A172 (cell line): ENCODE results near the gene INPP5E. TPM values are rescaled to one million over a fixed set of nuclear protein-coding genes. Genes with fewer than 3 reads are reported as not detected.
A peak's percentile ranks its signal among the peaks of the same experiment; 100 is the strongest.
"Not testable (repeated sequence)": the region's sequence is repeated elsewhere in the genome, so short reads cannot be mapped to it uniquely, and the experiment has no call there.

ENCODE experiments used
- DNase-seq: peaks from one replicate; pipeline ENCODE4 v3.0.0-alpha.2; 2015; ENCODE audit warnings: low spot score
- total RNA-seq: library from RNA; depleted of rRNA; stranded (reverse); fragments of >200 nt; shearing (Covaris generic); gene quantifications from 2 replicates; pipeline ENCODE4 v1.2.3, GENCODE V29; 2014

Gene INPP5E
- total RNA-seq, 1 experiment from 2014 or later = 16.6 TPM

GRCh38 chr9:136430588-136431234 lies 8.9 kb downstream of the INPP5E start:
- DNase-seq = no peak

GRCh38 chr9:136429683-136430491 lies 9.8 kb downstream of the INPP5E start:
- DNase-seq = peak; percentile 54

- DNase-seq = no peak
Observed at GRCh38 chr9:136429075-136429628, 10.5 kb downstream of the INPP5E start.

- no peak for DNase-seq
Observed at GRCh38 chr9:136426787-136427186, 12.9 kb downstream of the INPP5E start.

DNA sequence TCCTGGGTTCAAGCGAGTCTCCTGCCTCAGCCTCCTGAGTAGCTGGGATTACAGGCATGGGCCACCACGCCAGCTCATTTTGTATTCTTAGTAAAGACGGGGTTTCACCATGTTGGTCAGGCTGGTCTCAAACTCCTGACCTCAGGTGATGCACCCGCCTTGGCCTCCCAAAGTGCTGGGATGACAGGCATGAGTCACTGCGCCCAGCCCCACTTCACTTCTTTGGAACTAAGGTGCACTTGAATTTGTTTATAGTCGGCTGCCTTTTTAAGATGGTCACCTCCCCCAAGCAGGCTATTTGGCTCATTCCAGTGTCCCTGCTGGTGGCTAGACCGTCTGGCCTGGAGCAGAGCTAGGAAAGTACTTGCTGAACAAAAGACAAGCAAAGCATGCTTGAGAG lies 14.3 kb downstream of the INPP5E start:
- peak; percentile 54 for DNase-seq

DNA sequence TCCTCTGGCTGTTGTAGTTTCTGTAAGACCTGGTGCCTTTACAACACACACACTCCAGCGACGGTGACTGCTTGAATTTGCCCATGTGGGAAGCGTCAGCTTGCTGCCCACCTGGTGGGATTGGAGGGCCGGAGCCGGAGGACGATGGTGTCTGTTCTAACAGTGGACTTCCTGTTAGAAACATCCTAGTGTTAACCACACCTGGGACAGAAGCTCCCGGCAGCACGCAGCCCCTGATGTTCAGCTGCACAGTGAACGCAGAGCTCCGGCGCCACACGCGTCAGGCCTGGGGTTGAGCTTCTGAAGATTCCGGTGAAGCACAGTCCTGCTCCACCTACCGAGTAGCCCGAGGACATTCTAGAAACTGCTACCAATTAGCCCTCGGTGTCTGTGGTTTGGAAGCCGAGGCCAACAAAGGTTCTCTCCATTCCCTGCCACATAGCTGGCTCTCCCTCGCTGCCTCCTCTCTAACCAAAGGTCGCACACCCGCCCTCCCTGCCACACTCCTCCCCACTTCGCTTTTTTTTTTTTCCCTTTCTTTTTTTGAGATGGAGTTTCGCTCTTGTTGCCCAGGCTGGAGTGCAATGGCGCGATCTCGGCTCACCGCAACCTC lies 14.8 kb downstream of the INPP5E start:
- no peak for DNase-seq

DNA sequence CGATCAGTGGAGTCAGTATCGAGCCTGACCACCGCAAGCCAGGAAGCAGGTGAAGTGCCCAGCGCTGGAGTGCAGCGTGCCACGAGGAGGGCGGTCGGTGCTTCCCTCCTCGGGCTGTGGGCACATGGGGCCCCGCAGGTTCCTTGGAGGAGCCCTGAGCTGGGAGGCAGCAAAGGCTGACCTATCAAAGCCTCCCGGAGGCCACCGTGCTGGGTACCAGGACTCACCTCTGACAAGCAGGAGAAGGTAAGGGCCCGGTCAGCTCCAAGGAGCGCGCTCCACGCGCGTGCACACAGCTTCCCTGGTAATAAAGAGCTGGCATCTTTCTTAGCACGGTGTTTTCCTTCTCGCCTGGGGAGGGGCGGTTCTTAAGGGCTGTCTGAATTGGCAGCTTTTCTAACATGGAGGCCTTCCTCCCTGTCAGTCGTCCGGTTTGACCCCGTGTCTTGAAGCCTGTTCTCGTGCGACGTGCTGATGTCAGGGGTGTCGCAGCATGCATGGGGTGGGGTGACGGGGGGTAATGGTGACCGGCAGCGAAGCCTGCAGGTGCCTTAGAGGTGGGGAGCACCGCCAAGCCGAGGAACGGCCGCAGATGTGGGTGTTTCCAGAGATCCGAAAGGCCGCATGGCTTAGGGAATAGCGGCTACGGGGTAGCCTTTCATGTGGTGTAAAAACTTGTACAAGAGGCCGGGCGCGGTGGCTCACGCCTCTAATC lies 16.1 kb downstream of the INPP5E start:
- DNase-seq = no peak

- no peak for DNase-seq
Observed at GRCh38 chr9:136422876-136423275, 16.8 kb downstream of the INPP5E start.

DNA sequence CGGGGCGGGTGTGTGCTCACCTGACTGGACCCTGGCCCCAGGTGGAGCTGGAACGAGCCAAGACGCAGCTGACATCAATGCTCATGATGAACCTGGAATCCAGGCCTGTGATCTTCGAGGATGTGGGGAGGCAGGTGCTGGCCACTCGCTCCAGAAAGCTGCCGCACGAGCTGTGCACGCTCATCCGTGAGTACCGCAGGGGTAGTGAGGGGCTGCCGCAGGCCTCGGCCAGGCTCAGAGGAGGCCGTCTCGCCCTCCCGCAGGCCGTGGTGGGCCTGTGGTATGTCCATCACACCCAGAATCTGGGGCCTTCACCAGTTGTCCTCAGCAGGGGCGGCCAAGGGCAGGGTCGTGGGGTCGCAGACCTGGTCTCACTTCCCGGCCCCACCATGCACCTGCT lies 17.9 kb downstream of the INPP5E start:
- DNase-seq = no peak

- no peak for DNase-seq
Observed at GRCh38 chr9:136419092-136419420, 20.6 kb downstream of the INPP5E start.

GRCh38 chr9:136418182-136419091 lies 21.2 kb downstream of the INPP5E start:
- no peak for DNase-seq

DNA sequence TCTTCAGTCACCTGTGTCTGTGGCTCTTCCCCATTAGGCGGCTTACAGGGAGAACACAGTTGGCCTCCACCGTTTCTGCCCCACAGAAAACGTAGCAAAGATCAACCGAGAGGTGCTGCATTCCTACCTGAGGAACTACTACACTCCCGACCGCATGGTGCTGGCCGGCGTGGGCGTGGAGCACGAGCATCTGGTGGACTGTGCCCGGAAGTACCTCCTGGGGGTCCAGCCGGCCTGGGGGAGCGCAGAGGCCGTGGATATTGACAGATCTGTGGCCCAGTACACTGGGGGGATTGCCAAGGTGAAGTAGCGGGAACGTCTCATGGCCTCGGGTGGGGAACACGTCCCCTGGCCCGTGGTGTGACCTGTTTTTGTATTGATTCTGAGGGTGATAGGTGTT lies 22.7 kb downstream of the INPP5E start:
- no peak for DNase-seq

GRCh38 chr9:136416427-136416826 lies 23.2 kb downstream of the INPP5E start:
- no peak for DNase-seq

DNA sequence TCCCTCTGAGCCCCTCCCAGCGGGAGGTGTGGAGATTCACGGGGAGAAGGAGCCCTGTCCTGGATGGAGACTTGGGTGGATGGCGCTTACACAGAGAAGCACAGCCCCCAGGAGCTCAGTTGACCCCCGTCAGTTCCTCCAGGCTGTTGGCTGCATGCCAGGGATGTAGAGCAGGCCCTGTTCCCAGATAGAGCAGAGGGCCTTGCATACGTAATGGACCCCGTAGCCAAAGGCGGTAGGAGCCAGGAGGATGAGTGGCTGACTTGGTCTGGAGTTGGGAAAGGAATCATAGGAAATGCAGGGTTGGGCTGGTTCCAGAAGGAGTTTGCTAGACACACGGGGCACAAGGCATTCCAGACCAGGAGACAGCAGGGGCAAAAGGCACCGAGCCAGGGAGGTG lies 26.7 kb downstream of the INPP5E start:
- DNase-seq = no peak

DNA sequence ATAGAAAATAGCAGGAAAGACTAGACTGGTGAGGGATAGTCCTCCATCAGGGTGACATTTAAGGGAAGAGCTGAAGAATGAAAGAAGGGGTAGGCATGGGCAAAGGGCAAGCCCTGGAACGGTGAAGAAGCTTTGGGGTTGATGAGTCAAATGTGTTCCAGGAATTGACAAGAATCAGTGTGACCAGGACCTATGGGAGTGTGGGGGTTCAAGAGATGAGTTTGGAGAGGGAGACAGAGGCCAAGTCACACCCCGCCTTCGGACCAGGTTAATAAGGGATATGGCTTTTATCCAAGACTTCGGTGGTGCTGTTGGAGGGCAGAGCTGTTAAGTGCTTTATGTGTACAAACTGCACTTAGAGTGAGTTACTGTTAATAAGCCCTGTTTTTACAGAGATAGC lies 28.3 kb downstream of the INPP5E start:
- DNase-seq = no peak

DNA sequence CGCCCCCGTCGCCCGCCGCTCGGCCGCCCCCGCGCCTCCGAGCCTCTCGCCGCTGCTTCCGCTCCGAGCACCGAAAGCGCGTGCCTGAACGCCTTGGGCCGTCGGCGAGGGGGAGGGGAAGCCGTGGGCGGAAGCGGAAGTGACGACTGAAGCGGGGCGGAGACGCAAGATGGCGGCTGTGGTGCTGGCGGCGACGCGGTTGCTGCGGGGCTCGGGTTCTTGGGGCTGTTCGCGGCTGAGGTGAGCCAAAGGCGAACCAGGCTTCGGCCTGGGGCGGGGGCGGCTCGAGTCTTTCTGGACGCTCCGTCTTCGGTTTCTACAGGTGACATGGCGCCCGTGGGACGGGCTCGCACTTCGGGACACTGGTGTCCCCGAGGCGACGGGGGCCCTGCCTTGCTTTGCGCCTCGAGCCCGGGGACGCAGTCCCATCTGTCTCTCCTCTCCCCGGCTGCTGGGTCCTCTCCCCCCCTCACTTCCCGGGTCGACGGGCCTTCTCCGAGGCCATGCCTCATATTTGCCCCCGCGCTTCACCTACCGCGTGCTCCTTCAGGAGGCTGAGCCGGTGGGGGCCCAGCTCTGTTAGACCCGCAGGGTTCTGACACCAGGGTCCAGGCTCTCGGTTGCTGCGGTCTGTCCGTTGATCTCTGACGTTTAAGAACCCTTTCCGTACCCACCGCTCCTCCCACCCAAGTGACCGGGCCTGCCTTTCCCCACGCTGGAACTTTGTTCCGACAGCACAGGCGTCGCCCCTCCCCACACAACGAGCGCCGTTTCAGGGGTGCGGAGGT lies 29.0 kb downstream of the INPP5E start, which contains the start of the genes ENTR1 and PMPCA:
Gene ENTR1 (minus strand): TSS at position 115 of the 788 bp plus-strand sequence. CDS start 217 bp downstream, outside the sequence.
Gene PMPCA (plus strand): TSS at position 159 of the 788 bp plus-strand sequence. CDS start 11 bp downstream, at position 170.
- peak; percentile 85 for DNase-seq

DNA sequence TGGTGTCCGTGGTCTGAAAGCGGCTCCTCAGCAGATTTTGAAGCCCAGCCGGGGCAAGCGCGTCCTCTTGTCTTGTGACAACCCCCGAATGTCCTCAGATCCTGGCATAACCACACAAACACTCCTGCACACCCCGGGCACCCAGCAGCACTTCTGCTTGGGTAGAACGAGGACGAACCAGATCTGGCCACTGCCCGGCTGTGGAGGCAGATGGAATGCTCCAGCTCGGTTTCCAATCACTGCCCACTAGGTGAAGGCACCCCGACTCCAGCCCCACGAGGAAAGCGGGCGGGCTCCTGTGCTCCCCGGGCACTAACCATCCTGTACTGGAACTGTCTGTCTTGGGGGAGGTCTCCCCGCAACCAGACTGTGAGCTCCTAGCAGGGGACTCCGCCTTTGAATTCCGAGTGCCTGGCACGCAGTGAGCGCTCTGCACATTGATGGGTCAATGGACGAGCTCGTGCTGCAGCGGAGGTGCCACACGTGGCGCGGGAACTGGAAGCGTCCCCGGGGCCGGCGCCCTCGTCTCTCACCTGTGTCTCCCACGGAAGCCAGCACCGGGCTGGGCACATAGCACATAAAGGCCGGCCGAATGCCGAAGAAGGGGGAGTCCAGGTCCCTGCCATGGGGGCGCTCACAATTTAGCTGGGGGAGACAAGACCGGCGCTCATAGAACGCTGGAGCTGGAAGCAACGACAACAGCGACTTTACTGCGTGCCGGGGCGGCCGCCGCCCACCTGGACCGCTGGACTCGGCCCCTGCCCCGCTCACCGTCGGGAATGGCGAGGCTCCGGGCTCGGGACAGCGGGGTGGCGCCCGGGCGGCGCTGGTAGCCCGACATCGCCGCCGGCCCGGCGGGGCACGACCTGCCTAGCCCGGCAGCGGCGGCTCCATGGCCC lies 29.8 kb downstream of the INPP5E start:
- DNase-seq = peak; percentile 57

GRCh38 chr9:136407911-136408310 lies 31.7 kb downstream of the INPP5E start:
- DNase-seq = no peak

DNA sequence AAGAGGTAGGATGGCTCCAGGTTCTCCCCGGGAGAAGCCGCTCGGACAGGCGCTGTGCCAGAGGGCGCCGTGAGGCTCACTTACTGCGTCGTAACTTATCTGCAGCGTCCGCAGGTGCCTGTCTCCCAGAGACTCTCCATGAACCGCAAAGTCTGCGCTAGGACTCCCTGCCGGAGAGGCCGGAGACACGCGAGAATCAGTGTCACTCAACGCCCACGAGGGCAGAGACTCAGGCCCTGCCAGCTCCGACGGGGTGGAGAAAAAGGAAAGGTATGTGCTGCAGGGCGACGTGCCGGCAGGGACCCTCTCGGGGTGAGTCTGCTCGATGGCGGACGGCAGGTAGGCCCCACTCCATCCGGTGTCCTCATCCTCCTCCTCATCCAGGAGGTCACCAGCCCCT lies 32.6 kb downstream of the INPP5E start:
- DNase-seq = not testable (repeated sequence)
